C4-2B (cell line): Measurements from ENCODE around the gene EHF.

Experiments
- CTCF ChIP-seq: fragments of 450-650 bp; conservative IDR thresholded peaks from 2 replicates; pipeline ENCODE4 v1.5.1; 2017; ENCODE audit warnings: mild to moderate bottlenecking
- ZFX ChIP-seq: fragments of 450-650 bp; IDR thresholded peaks from 2 replicates; pipeline ENCODE4 v1.6.1; 2017

GRCh38 chr11:34624069-34624468 lies 3.2 kb downstream of the EHF start:
- no peak; the same call in 1 of the 2 replicates for TF ChIP-seq CTCF
- TF ChIP-seq ZFX = no peak
